Measurements from ENCODE around the gene FGD5.

The FGD5 gene

GRCh38 chr3:14866627-14867026 lies 47.9 kb downstream of the FGD5 start:
- WGBS, 2 experiments (ENCODE audit: insufficient coverage in 2 of 2) = 91 to 95% methylated on average over 4 of the region's 5 CpGs
- Histone ChIP-seq H3K4me3 (ENCODE audit: extremely low read depth, insufficient read depth, low read length, poor library complexity, severe bottlenecking) (no peak overlapping the region), H3K4me1 (ENCODE audit: control insufficient read depth, insufficient read depth, low read length, poor library complexity, severe bottlenecking) (no peaks in the 10 kb centered on the region), H3K36me3 (ENCODE audit: control insufficient read depth, insufficient read depth, low read length) (peaks cover 5% of the 10 kb centered on the region), H3K27ac (ENCODE audit: low read depth, low read length, severe bottlenecking) (no peak overlapping the region), H3K9me3 (ENCODE audit: control insufficient read depth, low read length) (no peaks in the 10 kb centered on the region)

DNA sequence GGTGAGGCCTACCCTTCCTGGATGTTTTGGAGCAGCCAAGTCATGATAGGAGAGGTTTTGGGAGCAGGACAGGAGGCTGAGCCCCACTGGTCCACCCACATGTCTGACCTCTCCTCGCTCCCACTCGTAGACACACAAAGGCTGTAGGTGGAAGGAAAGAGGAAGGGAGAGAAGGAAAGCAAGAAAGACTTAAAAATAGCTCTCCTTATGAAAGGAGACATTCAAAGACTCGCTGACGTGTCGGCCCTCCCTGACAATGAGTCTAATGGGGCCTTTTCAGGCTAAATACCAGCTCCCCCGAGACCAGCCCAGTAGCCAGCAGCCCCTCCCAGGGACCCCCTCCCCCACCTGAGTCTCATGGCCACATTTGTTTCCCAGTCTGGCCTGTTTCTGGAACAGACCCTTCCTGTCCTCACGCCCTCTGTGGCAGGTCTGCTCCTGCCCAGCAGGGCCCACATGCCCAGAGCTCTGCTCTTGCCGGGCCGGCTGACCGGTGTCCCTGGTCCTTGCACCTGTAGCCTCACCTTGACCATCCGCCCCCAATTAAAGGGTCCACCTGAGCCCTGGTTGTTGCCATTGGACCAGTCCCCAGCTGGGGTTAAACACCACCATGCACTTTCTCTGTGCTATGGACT lies 49.3 kb downstream of the FGD5 start:
- H3K36me3 ChIP-seq (ENCODE audit: control insufficient read depth, insufficient read depth, low read length) = peaks cover 7% of the 10 kb centered on the region
- WGBS, 2 experiments (ENCODE audit: insufficient coverage in 2 of 2) = 86 to 93% methylated on average over 8 to 9 of the region's 11 CpGs

DNA sequence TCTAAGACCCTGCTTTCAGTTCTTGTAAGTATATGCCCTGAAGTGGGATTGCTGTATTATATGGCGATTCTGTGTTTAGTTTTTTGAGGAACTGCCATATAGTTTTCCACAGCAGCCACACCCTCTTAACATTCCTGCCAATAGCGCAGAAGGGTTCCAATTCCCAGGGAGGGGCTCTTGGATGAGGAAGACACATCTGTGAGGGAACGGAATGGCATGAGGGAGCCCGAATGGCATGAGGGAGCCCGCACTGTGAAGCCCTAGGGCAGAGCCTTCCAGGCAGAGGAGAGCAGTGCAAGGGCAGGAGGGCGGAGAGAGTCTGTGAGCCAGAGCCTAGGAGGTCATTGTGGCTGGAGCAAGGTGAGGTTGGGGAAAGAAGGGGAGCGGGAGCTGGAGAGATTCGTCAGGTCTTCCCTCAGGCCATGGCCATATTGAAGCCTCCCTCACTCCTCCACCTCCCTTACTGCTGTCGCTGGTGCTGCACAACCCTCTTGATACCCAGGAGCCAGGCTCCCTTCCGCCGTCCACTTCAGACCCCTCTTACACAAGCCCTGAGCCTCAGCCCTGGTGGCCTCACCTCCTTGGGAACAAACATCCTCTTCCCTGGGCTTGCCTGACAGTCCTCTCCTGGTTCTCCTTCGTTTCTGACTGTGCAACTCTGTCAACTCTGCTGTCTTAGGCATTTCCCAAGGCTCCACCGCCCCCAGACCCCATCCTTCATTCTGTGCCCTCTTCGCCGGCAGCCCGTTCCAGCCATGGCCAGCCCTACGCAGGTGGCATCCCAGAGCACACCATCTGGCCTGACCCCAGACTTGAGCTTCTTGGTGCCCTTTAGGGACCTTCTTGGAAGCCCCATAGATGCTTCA lies 51.4 kb downstream of the FGD5 start:
- H3K36me3 ChIP-seq (ENCODE audit: control insufficient read depth, insufficient read depth, low read length) = peaks cover 7% of the 10 kb centered on the region
- no peak overlapping the region for H3K27ac ChIP-seq (ENCODE audit: low read depth, low read length, severe bottlenecking)
- no peaks in the 10 kb centered on the region for H3K4me1 ChIP-seq (ENCODE audit: control insufficient read depth, insufficient read depth, low read length, poor library complexity, severe bottlenecking)
- H3K4me3 ChIP-seq (ENCODE audit: extremely low read depth, insufficient read depth, low read length, poor library complexity, severe bottlenecking) = no peak overlapping the region
- WGBS, 2 experiments (ENCODE audit: insufficient coverage in 2 of 2) = 90 to 94% methylated on average over 9 to 13 of the region's 17 CpGs
- no peaks in the 10 kb centered on the region for H3K9me3 ChIP-seq (ENCODE audit: control insufficient read depth, low read length)

More for the DNA sequence above, 49.3 kb downstream of the FGD5 start:
- no peak overlapping the region for H3K4me3 ChIP-seq (ENCODE audit: extremely low read depth, insufficient read depth, low read length, poor library complexity, severe bottlenecking)
- no peaks in the 10 kb centered on the region for H3K4me1 ChIP-seq (ENCODE audit: control insufficient read depth, insufficient read depth, low read length, poor library complexity, severe bottlenecking)
- no peaks in the 10 kb centered on the region for H3K9me3 ChIP-seq (ENCODE audit: control insufficient read depth, low read length)
- no peak overlapping the region for H3K27ac ChIP-seq (ENCODE audit: low read depth, low read length, severe bottlenecking)

DNA sequence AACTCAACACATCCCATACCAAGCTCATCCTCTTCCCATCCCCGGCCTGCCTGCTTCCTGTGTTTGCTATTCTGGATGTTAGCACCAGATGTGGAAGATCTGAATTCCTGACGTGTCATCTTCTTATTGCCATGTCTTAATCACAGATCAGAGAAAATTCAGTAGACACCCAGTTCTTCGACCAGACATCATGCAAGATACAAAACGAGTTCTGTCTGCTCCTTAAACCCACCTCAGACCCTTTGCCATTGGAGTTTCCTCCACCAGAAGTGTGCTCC lies 52.0 kb downstream of the FGD5 start:
- H3K4me3 ChIP-seq (ENCODE audit: extremely low read depth, insufficient read depth, low read length, poor library complexity, severe bottlenecking) = no peak overlapping the region
- H3K9me3 ChIP-seq (ENCODE audit: control insufficient read depth, low read length) = no peaks in the 10 kb centered on the region
- H3K36me3 ChIP-seq (ENCODE audit: control insufficient read depth, insufficient read depth, low read length) = peaks cover 3% of the 10 kb centered on the region
- H3K27ac ChIP-seq (ENCODE audit: low read depth, low read length, severe bottlenecking) = no peak overlapping the region
- H3K4me1 ChIP-seq (ENCODE audit: control insufficient read depth, insufficient read depth, low read length, poor library complexity, severe bottlenecking) = no peaks in the 10 kb centered on the region
- WGBS, 2 experiments (ENCODE audit: insufficient coverage in 2 of 2) = 79% methylated on average over 4 of the region's 4 CpGs

DNA sequence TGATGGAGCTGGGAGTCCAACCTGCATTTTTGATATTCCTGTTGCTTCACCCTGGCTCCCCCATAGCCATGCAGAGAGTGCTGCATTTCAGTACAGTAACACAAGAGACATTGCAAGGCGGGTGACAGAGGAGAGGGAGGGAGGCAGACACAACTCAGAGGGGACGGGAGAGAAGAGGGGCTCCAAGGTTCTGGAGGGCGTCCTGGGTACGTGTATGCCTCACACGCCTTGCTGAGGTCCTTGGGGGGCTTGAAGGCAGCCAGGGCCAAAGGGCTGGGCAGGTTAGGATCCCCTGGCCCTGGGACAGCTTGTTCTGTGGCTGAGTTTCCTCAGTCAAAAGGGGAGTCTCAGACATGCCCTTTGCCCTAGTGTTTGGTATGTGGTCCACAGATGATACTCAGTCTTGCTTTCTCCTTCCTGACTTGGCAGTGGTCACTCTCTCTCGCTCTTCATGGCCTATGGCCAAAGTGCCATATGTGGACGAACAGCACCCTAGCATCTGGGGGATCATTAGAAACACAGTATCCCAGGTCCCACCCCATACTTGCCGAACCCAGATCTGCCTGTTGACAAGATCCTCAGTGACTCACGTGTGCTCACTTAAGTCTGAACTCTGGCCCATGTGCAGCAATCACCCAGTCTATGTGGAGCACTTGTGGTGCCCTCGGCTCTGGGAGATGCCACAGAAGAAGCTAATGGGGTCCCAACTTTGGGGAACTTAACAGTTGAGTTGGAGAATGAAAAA lies 52.9 kb downstream of the FGD5 start:
- Histone ChIP-seq H3K4me1 (ENCODE audit: control insufficient read depth, insufficient read depth, low read length, poor library complexity, severe bottlenecking) (no peaks in the 10 kb centered on the region), H3K27ac (ENCODE audit: low read depth, low read length, severe bottlenecking) (no peak overlapping the region), H3K36me3 (ENCODE audit: control insufficient read depth, insufficient read depth, low read length) (peaks cover 3% of the 10 kb centered on the region), H3K4me3 (ENCODE audit: extremely low read depth, insufficient read depth, low read length, poor library complexity, severe bottlenecking) (no peak overlapping the region), H3K9me3 (ENCODE audit: control insufficient read depth, low read length) (no peaks in the 10 kb centered on the region)
- 82 to 91% methylated on average over 7 to 9 of the region's 10 CpGs for WGBS, 2 experiments (ENCODE audit: insufficient coverage in 2 of 2)

DNA sequence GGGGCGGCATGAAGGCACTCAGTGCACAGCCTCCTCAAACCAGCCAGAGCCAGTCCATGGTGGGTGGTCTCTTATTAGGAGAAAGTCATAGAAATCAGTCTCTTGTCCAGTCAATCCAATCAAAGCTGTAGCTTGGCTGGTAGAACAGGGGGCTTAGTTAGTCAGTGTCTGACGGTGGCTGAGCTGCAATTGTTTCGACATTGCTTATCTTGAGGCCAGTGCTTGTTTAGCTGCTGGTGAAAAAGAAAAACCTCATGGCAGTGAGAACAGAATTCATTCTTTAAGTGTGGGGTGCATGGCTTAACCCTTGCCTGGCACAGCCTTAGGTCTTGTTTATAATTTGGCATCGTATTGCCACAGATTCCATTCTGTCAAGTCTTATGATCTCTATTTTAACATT lies 53.9 kb downstream of the FGD5 start:
- Histone ChIP-seq H3K4me3 (ENCODE audit: extremely low read depth, insufficient read depth, low read length, poor library complexity, severe bottlenecking) (no peak overlapping the region), H3K9me3 (ENCODE audit: control insufficient read depth, low read length) (no peaks in the 10 kb centered on the region), H3K27ac (ENCODE audit: low read depth, low read length, severe bottlenecking) (no peak overlapping the region), H3K4me1 (ENCODE audit: control insufficient read depth, insufficient read depth, low read length, poor library complexity, severe bottlenecking) (no peaks in the 10 kb centered on the region), H3K36me3 (ENCODE audit: control insufficient read depth, insufficient read depth, low read length) (peaks cover 3% of the 10 kb centered on the region)
- 65 to 71% methylated on average over 1 to 4 of the region's 4 CpGs for WGBS, 2 experiments (ENCODE audit: insufficient coverage in 2 of 2)

DNA sequence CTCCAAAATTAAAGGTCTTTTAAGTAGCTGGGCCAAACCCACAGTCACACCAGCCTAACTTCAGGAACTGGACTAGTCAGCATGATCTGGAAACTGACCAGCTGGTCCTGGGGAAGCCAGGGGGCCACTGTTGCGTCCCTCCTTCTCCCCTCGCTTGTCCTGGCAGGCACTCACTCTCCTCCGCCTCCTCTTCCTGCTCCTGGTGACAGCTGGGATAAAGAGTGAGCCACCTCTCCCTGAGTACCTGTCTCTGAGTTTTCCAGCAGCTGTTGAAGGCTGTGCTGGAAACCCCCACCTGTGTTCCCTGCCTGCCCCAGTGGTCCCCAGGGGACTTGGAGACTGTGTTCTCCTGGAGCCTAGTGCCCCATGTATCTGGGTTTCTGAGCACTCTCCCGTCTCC lies 56.0 kb downstream of the FGD5 start:
- H3K4me3 ChIP-seq (ENCODE audit: extremely low read depth, insufficient read depth, low read length, poor library complexity, severe bottlenecking) = no peak overlapping the region
- H3K4me1 ChIP-seq (ENCODE audit: control insufficient read depth, insufficient read depth, low read length, poor library complexity, severe bottlenecking) = no peaks in the 10 kb centered on the region
- no peak overlapping the region for H3K27ac ChIP-seq (ENCODE audit: low read depth, low read length, severe bottlenecking)
- no peaks in the 10 kb centered on the region for H3K9me3 ChIP-seq (ENCODE audit: control insufficient read depth, low read length)
- WGBS, 2 experiments (ENCODE audit: insufficient coverage in 2 of 2) = 78 to 100% methylated on average over 1 to 2 of the region's 4 CpGs
- H3K36me3 ChIP-seq (ENCODE audit: control insufficient read depth, insufficient read depth, low read length) = peaks cover 3% of the 10 kb centered on the region

DNA sequence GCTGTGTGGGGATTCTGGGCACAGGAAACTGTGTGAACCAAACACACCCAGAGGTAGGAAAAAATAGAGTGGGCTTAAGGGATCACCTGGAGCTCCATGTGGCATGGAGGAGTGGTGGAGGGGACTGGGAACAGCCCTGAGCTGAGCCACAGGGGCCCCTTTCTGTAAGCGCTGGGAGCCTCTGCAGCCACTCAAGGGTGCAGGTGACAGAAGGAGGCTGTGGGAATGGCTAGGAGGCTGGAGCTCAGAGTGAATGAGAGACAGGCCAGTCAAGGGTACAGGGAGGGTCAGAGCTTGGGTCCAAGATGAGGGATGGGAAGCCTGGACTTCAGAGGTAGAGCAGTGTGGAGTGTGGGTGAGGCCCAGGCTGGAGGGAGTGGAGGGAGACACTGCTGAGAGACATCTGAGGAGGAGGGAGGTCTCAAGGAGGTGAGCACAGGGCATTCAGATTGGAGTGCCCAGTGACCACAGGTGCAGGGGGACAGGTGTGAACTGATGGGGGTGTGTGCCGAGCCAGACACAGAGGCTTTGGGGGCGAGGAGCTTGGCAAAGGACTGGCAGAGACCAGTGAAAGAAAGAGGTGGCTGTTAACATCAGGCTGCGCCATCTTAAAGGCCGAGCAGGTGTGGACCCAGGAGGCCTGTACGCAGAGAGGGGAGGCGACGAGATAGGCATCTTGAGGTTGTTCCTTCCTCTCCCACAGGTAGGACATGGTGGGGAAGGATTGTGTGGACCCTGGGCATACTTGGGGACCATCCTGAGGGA lies 56.8 kb downstream of the FGD5 start:
- 89 to 90% methylated on average over 5 to 8 of the region's 8 CpGs for WGBS, 2 experiments (ENCODE audit: insufficient coverage in 2 of 2)
- Histone ChIP-seq H3K27ac (ENCODE audit: low read depth, low read length, severe bottlenecking) (no peak overlapping the region), H3K4me3 (ENCODE audit: extremely low read depth, insufficient read depth, low read length, poor library complexity, severe bottlenecking) (no peak overlapping the region), H3K9me3 (ENCODE audit: control insufficient read depth, low read length) (no peaks in the 10 kb centered on the region), H3K36me3 (ENCODE audit: control insufficient read depth, insufficient read depth, low read length) (peaks cover 3% of the 10 kb centered on the region), H3K4me1 (ENCODE audit: control insufficient read depth, insufficient read depth, low read length, poor library complexity, severe bottlenecking) (no peaks in the 10 kb centered on the region)

- H3K4me1 ChIP-seq (ENCODE audit: control insufficient read depth, insufficient read depth, low read length, poor library complexity, severe bottlenecking) = no peaks in the 10 kb centered on the region
- H3K27ac ChIP-seq (ENCODE audit: low read depth, low read length, severe bottlenecking) = no peak overlapping the region
- H3K4me3 ChIP-seq (ENCODE audit: extremely low read depth, insufficient read depth, low read length, poor library complexity, severe bottlenecking) = no peak overlapping the region
- 88 to 99% methylated on average over 11 to 12 of the region's 12 CpGs for WGBS, 2 experiments (ENCODE audit: insufficient coverage in 2 of 2)
- H3K36me3 ChIP-seq (ENCODE audit: control insufficient read depth, insufficient read depth, low read length) = peaks cover under 1% of the 10 kb centered on the region
- H3K9me3 ChIP-seq (ENCODE audit: control insufficient read depth, low read length) = no peaks in the 10 kb centered on the region
Measured at GRCh38 chr3:14876921-14877333, 58.2 kb downstream of the FGD5 start.

DNA sequence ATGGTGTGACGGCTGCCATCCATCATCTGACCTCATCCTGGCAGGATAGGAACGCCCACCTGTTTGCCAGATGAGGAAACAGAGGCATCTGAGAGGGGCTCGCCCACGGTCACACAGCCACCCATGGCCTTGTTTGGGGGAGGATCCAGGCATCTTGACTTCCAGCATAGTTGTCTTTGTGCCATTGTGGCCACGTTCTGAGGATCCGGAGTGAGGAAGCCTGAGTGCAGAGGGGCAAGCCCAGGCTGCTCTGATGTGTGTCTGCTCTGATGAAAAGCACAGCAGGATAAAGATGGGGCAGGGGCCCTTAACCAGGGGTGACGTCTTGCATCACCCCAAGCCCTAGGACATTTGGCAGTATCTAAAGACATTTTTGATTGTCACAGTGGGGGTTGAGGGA lies 58.7 kb downstream of the FGD5 start:
- no peaks in the 10 kb centered on the region for H3K4me1 ChIP-seq (ENCODE audit: control insufficient read depth, insufficient read depth, low read length, poor library complexity, severe bottlenecking)
- no peak overlapping the region for H3K27ac ChIP-seq (ENCODE audit: low read depth, low read length, severe bottlenecking)
- 69 to 82% methylated on average over 7 of the region's 7 CpGs for WGBS, 2 experiments (ENCODE audit: insufficient coverage in 2 of 2)
- no peaks in the 10 kb centered on the region for H3K36me3 ChIP-seq (ENCODE audit: control insufficient read depth, insufficient read depth, low read length)
- no peak overlapping the region for H3K4me3 ChIP-seq (ENCODE audit: extremely low read depth, insufficient read depth, low read length, poor library complexity, severe bottlenecking)
- no peaks in the 10 kb centered on the region for H3K9me3 ChIP-seq (ENCODE audit: control insufficient read depth, low read length)

All from mesodermal cell (in vitro differentiated cells).